SK-N-SH (cell line): Measurements from ENCODE around the gene KCNJ9. TPM values are rescaled to one million over a fixed set of nuclear protein-coding genes. Genes with fewer than 3 reads are reported as not detected.

Experiments
- CTCF ChIA-PET: fragments of 300-600, 350-600 bp; formaldehyde crosslinking; extraction: SDS; loops from one replicate; lab custom pipeline; 2021; lab: Yijun Ruan, JAX
- POLR2A ChIA-PET: fragments of 350-600 bp; sonication (Branson Sonifier 250); formaldehyde crosslinking; extraction: SDS; loops from one replicate; lab custom pipeline; 2020; ENCODE audit warnings: antibody characterized with exemption, inconsistent platforms; lab: Yijun Ruan, JAX
- DNase-seq: peaks from one replicate; pipeline ENCODE4 v3.0.0; 2012
- H2AFZ ChIP-seq: fragments of 200-600 bp; sonication (generic); 2 replicates; pipeline ENCODE4 v1.8.1; 2016; ENCODE audit warnings: antibody characterized with exemption, mild to moderate bottlenecking, low read depth
- H3F3A ChIP-seq: fragments of 200-600 bp; sonication (generic); replicated peaks from 2 replicates; pipeline ENCODE3; 2016; ENCODE audit warnings: antibody characterized with exemption, mild to moderate bottlenecking; ENCODE audit not compliant: insufficient read depth
- H3K27ac ChIP-seq, 2 experiments: fragments of 200-500 bp in 1 of 2; fragments of 200-600 bp in 1 of 2; sonication (Bioruptor generic) in 1 of 2; sonication (generic), shearing (Covaris generic) in 1 of 2; 2 replicates each; pipeline versions ENCODE4 v1.5.1 to v1.6.1; 2014 to 2016; ENCODE audit warnings: low read depth in 2 of 2, inconsistent platforms in 1 of 2, low read length in 1 of 2, mild to moderate bottlenecking in 1 of 2, mixed read lengths in 1 of 2
- H3K27me3 ChIP-seq: fragments of 200-600 bp; sonication (generic), shearing (Covaris generic); 2 replicates; pipeline ENCODE4 v1.6.1; 2016; ENCODE audit warnings: mixed run types; ENCODE audit not compliant: insufficient read depth
- H3K36me3 ChIP-seq, 2 experiments: fragments of 200-500 bp in 1 of 2; fragments of 200-600 bp in 1 of 2; sonication (Bioruptor generic) in 1 of 2; sonication (generic) in 1 of 2; replicated peaks in 1 of 2; 2 replicates each; pipeline versions ENCODE3 to v1.5.1; 2014 to 2016; ENCODE audit warnings: low read length in 1 of 2, mild to moderate bottlenecking in 1 of 2; ENCODE audit not compliant: insufficient read depth in 2 of 2, control insufficient read depth in 1 of 2
- H3K4me1 ChIP-seq, 2 experiments: fragments of 200-500 bp in 1 of 2; fragments of 200-600 bp in 1 of 2; sonication (Bioruptor generic) in 1 of 2; sonication (generic), shearing (Covaris generic) in 1 of 2; 2 replicates each; pipeline versions ENCODE4 v1.5.1 to v1.6.1; 2014 to 2016; ENCODE audit warnings: low read depth in 1 of 2, low read length in 1 of 2, mixed run types in 1 of 2; ENCODE audit not compliant: insufficient read depth in 2 of 2, control insufficient read depth in 1 of 2
- H3K4me2 ChIP-seq: fragments of 200-600 bp; sonication (generic), shearing (Covaris generic); 2 replicates; pipeline ENCODE4 v1.6.1; 2017; ENCODE audit warnings: mixed run types
- H3K4me3 ChIP-seq, 2 experiments: fragments of 200-500 bp in 1 of 2; fragments of 200-600 bp in 1 of 2; sonication (Bioruptor generic) in 1 of 2; sonication (generic), shearing (Covaris generic) in 1 of 2; 2 replicates each; pipeline versions ENCODE4 v1.5.1 to v1.8.1; 2014 to 2016; ENCODE audit warnings: low read depth in 2 of 2, inconsistent platforms in 1 of 2, low read length in 1 of 2, mild to moderate bottlenecking in 1 of 2, mixed read lengths in 1 of 2, moderate library complexity in 1 of 2
- H3K79me2 ChIP-seq: fragments of 200-600 bp; sonication (generic); 2 replicates; pipeline ENCODE4 v1.8.1; 2017; ENCODE audit warnings: mild to moderate bottlenecking; ENCODE audit not compliant: insufficient read depth
- H3K9ac ChIP-seq: fragments of 200-600 bp; sonication (generic); 2 replicates; pipeline ENCODE4 v1.6.1; 2017; ENCODE audit warnings: mixed run types
- H3K9me2 ChIP-seq: fragments of 200-600 bp; sonication (generic); 2 replicates; pipeline ENCODE4 v1.6.1; 2017; ENCODE audit warnings: mixed run types
- H3K9me3 ChIP-seq: fragments of 200-600 bp; sonication (generic); 2 replicates; pipeline ENCODE4 v1.6.1; 2017; ENCODE audit warnings: mixed run types, mild to moderate bottlenecking, moderate library complexity
- H4K20me1 ChIP-seq: fragments of 200-600 bp; sonication (generic); 2 replicates; pipeline ENCODE4 v1.6.1; 2017; ENCODE audit warnings: mild to moderate bottlenecking, mixed run types; ENCODE audit not compliant: insufficient read depth
- GABPA ChIP-seq: IDR thresholded peaks from 2 replicates; pipeline ENCODE4 v1.4.0; 2012; ENCODE audit warnings: low read depth, mild to moderate bottlenecking
- NFIC ChIP-seq: IDR thresholded peaks from 2 replicates; pipeline ENCODE4 v1.4.0; 2012; ENCODE audit warnings: borderline replicate concordance
- RAD21 ChIP-seq: IDR thresholded peaks from 2 replicates; pipeline ENCODE4 v1.6.1; 2012; ENCODE audit warnings: mild to moderate bottlenecking, low read length
- SMC3 ChIP-seq: IDR thresholded peaks from 2 replicates; pipeline ENCODE4 v1.6.1; 2012; ENCODE audit warnings: low read depth, low read length, improper control_type of control experiment
- TAF1 ChIP-seq: IDR thresholded peaks from 2 replicates; pipeline ENCODE4 v1.6.1; 2012; ENCODE audit warnings: low read depth, mild to moderate bottlenecking, low read length, moderate library complexity, borderline replicate concordance
- WGBS: methylation state at CpG from one replicate; pipeline ENCODE4 v1.1.6; 2017; ENCODE audit warnings: low lambda C conversion rate; 5-methylcytosine and 5-hydroxymethylcytosine counted together
- polyA plus RNA-seq, 3 experiments: library from polyadenylated mRNA; depleted of rRNA; stranded (reverse); fragments of >200 nt; gene quantifications; 2 replicates each; pipeline ENCODE4 v1.2.3, GENCODE V29; 2012
- TF ChIP-seq, protein P1 (sequence below): IDR thresholded peaks from 2 replicates; pipeline ENCODE4; 2012

KCNJ9 gene
- polyA plus RNA-seq, 1 of the 3 experiments (the other 2 are of a cell fraction), result 0.02 TPM

DNA sequence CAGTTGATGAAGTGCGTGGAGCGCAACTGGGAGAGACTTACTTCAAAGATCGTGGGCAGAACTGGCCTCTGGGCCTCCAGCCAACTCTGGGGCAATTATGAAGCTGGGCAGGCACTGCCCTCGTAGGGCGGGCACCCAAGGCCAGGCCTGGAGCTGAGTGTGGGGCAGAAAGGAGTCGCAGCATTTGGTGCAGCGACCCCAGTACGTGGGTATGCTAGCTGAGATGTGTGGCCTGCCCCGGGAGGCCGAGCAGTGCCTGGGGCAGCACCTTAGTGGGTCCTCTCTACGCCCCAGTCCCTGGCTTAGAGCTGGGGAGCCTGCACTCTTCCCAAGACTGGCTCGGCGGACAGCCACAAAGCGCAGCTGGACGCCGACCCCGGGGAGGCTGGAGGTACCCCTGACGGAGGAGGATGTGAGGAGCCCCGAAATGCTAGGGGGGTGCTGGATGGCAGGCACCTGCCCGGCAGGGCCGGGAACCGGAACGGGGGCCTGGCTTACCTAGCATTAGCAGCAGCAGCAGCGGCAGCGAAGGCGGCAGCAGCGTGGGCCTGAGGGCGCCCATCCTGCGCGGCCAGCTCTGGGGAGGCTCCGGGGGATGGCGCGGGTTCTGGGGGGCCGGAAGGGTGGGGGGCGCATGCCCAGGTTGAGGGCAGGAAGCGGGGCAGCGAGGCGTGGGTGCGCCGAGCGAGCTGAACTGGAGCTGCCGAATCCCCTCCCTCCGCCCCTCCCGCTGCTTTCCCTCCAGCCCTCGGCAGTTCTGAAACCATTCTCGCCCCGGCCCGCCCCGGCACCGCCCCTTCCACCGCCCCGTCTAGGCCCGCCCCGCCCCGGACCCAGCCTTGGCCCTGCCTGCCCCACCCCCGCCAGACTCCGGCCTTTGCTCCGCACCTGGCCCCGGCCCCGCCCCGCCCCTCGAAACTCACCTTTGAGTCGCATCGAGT lies 16.8 kb downstream of the KCNJ9 start, which contains the start of gene IGSF8:
IGSF8 (minus strand) TSS at position 709 of the 941 bp plus-strand sequence; CDS start at position 562, 147 bp downstream.
- H3K36me3 ChIP-seq, result peaks cover 0 to 4% of the 10 kb centered on the region in 2 experiments
- H3K4me2 ChIP-seq, result peak within 1 kb of the TSS; percentile 93
- peaks cover 7 to 28% of the 10 kb centered on the region in 2 experiments; a peak in 1 of 4 replicates for H3K4me1 ChIP-seq
- POLR2A ChIA-PET, result interaction anchor here (1.1 to 1.7 kb wide), 3 partner anchors 12 to 164 kb away, joined by 3 to 5 read pairs (median 3); partner anchors contain the start of genes DCAF8 and KCNJ10
- H3K79me2 ChIP-seq, result no peaks in the 10 kb centered on the region
- H3K9ac ChIP-seq, result peak within 1 kb of the TSS; percentile 83
- no peaks in the 10 kb centered on the region for H3K9me2 ChIP-seq
- peaks cover 11% of the 10 kb centered on the region for H3F3A ChIP-seq
- no peaks in the 10 kb centered on the region for H3K9me3 ChIP-seq
- CTCF ChIA-PET, result interaction anchor here (0.6 to 8.4 kb wide), 15 partner anchors 11 to 278 kb away, joined by 3 to 132 read pairs (median 6); partner anchors contain the start of genes IGSF9 and KCNJ9
- no peaks in the 10 kb centered on the region for H3K27me3 ChIP-seq
- H3K27ac ChIP-seq, result peak within 1 kb of the TSS; percentile 35 to 60; a peak in 3 of 4 replicates
- WGBS, result 12% methylated on average over 27 of the region's 64 CpGs
- H2AFZ ChIP-seq, result peak within 1 kb of the TSS; percentile 87
- peak within 1 kb of the TSS; percentile 81 to 87 for H3K4me3 ChIP-seq
- no peaks in the 10 kb centered on the region for H4K20me1 ChIP-seq
- TF ChIP-seq, protein P1, sequence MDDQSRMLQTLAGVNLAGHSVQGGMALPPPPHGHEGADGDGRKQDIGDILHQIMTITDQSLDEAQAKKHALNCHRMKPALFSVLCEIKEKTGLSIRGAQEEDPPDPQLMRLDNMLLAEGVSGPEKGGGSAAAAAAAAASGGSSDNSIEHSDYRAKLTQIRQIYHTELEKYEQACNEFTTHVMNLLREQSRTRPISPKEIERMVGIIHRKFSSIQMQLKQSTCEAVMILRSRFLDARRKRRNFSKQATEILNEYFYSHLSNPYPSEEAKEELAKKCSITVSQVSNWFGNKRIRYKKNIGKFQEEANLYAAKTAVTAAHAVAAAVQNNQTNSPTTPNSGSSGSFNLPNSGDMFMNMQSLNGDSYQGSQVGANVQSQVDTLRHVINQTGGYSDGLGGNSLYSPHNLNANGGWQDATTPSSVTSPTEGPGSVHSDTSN, result peak; percentile 25; the same call in 1 of the 2 replicates
- TF ChIP-seq GABPA (no peak), TAF1 (0 out of 2 replicates have a peak, but pooled peaks have one; percentile 24), SMC3 (peak; percentile 18; the same call in 1 of the 2 replicates), NFIC (0 out of 2 replicates have a peak, but pooled peaks have one; percentile 21)
- peak; percentile 93 for DNase-seq

DNA sequence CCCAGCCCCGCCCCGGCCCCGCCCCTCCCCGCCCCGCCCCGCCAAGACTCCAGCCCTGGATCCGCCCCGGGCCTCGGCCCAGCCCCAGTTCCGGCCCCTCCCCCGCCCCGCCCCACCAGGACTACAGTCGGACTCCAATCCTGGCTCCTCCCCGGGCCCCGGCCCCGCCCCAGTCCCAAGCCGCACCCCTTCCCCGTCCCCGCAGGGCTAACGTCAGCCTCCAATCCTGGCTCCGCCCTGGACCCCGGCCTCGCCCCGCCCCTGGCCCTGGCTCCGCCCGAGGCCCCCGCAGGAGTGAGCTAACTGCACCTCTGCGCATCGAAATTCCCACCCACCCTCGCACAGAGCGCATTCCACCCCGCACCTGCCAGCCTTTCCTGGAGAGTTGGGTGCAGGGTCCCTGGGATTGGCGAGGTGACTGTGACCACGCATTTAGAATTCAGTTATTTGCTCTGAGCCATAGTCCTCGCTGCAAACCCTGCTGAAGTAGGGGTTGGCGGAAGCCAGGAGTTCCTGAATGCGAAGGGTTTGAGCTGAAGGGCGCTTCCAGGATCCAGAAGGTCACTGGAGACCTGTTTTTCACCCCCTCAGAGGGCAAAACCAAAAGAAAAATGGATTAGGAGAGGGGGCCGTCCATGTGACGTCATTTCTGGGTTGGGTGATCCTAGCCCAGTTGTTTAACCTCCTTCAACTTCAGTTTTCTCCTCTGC lies 17.7 kb downstream of the KCNJ9 start:
- no peaks in the 10 kb centered on the region for H3K9me3 ChIP-seq
- peaks cover 11% of the 10 kb centered on the region for H3F3A ChIP-seq
- H3K4me3 ChIP-seq, result peak overlapping the region; percentile 36 to 44; a peak in 3 of 4 replicates
- WGBS, result 13% methylated on average over 24 of the region's 40 CpGs
- no peaks in the 10 kb centered on the region for H4K20me1 ChIP-seq
- H3K4me1 ChIP-seq, result peaks cover 7 to 28% of the 10 kb centered on the region in 2 experiments; a peak in 1 of 4 replicates
- TF ChIP-seq RAD21, result no peak
- peak overlapping the region; percentile 35 to 55; a peak in 3 of 4 replicates for H3K27ac ChIP-seq
- H3K9me2 ChIP-seq, result no peaks in the 10 kb centered on the region
- CTCF ChIA-PET, result interaction anchor here (1.3 to 8.4 kb wide), 11 partner anchors 10 to 277 kb away, joined by 3 to 132 read pairs (median 10); partner anchors contain the start of gene KCNJ9
- POLR2A ChIA-PET, result interaction anchor here (1.1 to 1.7 kb wide), 2 partner anchors 13 to 29 kb away, joined by 3 to 5 read pairs; partner anchors contain the start of gene KCNJ10
- H3K27me3 ChIP-seq, result no peaks in the 10 kb centered on the region
- no peaks in the 10 kb centered on the region for H3K36me3 ChIP-seq
- DNase-seq, result peak; percentile 98
- peak overlapping the region; percentile 27; the same call in 1 of the 2 replicates for H3K9ac ChIP-seq
- H3K4me2 ChIP-seq, result peak overlapping the region; percentile 74
- H2AFZ ChIP-seq, result peak overlapping the region; percentile 87
- H3K79me2 ChIP-seq, result no peaks in the 10 kb centered on the region
